Type B pancreatic cell (in vitro differentiated cells): ENCODE data around the gene ACTRT3. TPM values are rescaled to one million over a fixed set of nuclear protein-coding genes. Genes with fewer than 3 reads are reported as not detected.
A peak's percentile ranks its signal among the peaks of the same experiment; 100 is the strongest.

Source experiments
- DNase-seq: peaks from one replicate; pipeline ENCODE4 v3.0.0; 2021; ENCODE audit warnings: mixed read lengths; ENCODE audit not compliant: unreplicated experiment; ENCODE audit errors: extremely low spot score
- H3K27ac Mint-ChIP-seq: 2 replicates; pipeline ENCODE4 v1.8.0; 2021; ENCODE audit warnings: mild to moderate bottlenecking, mixed read lengths
- H3K27me3 Mint-ChIP-seq: 2 replicates; pipeline ENCODE4 v1.8.0; 2021; ENCODE audit warnings: mixed read lengths
- H3K36me3 Mint-ChIP-seq: 2 replicates; pipeline ENCODE4 v1.8.0; 2021; ENCODE audit warnings: mixed read lengths
- H3K4me1 Mint-ChIP-seq: one replicate; pipeline ENCODE4 v1.8.0; 2021; ENCODE audit warnings: mixed read lengths; ENCODE audit not compliant: unreplicated experiment
- H3K4me3 Mint-ChIP-seq: 2 replicates; pipeline ENCODE4 v1.8.0; 2021; ENCODE audit warnings: mild to moderate bottlenecking, mixed read lengths
- H3K9me3 Mint-ChIP-seq: 2 replicates; pipeline ENCODE4 v1.8.0; 2021; ENCODE audit warnings: mixed read lengths
- total RNA-seq: library from RNA; stranded (reverse); gene quantifications from 2 replicates; pipeline ENCODE4 v1.2.1, GENCODE V29; 2021; ENCODE audit warnings: low replicate concordance
- TF ChIP-seq, protein P1 (sequence below): fragments of 200-600 bp; sonication (generic); conservative IDR thresholded peaks from 2 replicates; pipeline ENCODE4 v1.5.0; 2021; ENCODE audit warnings: antibody characterized with exemption, mild to moderate bottlenecking

The ACTRT3 gene
- total RNA-seq, 1 donor from 2014 or later = 2.1 TPM

DNA sequence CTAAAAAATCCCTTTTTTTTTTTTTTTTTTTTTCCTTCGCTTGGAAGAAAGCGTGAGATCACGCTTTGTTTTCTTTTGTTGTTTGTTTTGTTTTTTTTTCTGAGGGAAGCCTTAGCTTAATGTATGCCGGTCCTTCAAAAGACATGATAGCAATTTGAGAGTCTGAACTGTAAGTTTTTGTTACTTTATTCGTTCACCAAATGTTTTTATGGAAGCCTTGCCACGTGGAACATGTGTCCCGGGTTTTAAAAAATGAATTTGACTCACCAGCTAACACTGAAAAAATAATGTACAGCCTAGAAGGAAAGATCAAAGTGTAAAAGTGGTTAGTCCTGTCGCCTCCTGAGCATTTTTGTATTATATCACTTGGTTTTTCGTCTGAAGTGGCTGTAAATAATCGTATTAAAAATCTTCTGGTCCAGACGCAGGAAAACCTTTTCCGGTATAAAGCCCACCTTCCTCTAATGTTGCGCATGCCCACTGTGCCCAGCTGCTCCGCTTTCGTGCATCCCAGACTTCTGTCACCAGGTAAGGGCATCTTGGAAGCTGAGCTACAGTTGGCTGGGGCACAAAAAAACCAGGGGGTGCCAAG is 3.0 kb upstream of the ACTRT3 start:
- Mint-ChIP-seq H3K9me3 (no peaks in the 10 kb centered on the region), H3K27ac (peak overlapping the region; percentile 99), H3K4me3 (peak overlapping the region; percentile 100), H3K27me3 (peaks cover 12% of the 10 kb centered on the region), H3K4me1 (peaks cover 29% of the 10 kb centered on the region), H3K36me3 (peaks cover 19% of the 10 kb centered on the region)
- TF ChIP-seq, protein P1, sequence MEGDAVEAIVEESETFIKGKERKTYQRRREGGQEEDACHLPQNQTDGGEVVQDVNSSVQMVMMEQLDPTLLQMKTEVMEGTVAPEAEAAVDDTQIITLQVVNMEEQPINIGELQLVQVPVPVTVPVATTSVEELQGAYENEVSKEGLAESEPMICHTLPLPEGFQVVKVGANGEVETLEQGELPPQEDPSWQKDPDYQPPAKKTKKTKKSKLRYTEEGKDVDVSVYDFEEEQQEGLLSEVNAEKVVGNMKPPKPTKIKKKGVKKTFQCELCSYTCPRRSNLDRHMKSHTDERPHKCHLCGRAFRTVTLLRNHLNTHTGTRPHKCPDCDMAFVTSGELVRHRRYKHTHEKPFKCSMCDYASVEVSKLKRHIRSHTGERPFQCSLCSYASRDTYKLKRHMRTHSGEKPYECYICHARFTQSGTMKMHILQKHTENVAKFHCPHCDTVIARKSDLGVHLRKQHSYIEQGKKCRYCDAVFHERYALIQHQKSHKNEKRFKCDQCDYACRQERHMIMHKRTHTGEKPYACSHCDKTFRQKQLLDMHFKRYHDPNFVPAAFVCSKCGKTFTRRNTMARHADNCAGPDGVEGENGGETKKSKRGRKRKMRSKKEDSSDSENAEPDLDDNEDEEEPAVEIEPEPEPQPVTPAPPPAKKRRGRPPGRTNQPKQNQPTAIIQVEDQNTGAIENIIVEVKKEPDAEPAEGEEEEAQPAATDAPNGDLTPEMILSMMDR = no peak
- no peak for DNase-seq

DNA sequence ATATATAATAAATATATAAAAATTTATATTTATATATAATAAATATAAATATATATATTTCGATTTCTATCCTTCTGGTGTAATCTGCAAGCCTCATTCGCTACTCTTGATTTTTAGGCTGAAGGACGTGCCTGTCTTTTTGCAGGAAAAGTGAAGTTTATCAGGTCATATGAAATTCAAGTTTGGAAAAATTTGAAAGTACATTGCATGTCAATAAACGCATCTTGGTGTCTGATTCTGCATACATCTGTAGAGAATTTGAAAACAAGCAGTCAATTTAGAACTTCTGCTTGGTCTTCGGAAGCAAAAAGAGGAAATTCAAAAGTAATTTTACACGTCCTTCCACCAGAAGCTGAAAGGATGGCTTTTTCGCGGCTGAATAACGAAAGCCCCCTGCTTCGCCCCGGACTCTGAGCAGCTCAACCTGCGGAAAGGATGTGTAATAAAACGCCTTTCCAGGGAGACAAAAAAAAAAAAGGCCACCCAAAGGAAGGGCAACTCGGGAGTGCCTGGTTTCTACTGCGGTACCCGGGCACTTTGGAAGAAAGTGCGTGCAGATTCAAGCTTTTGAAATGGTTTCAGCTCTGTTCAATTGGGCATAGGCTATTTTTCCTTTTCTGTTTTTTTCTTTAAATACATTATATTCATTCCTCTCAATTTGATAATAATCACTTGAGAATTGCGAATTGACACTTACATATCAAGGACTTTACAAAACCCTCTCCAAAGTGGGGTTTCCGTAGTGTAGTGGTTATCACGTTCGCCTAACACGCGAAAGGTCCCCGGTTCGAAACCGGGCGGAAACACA is 2.3 kb upstream of the ACTRT3 start:
- H3K36me3 Mint-ChIP-seq = peaks cover 13% of the 10 kb centered on the region
- DNase-seq = no peak
- peak overlapping the region; percentile 99 for H3K27ac Mint-ChIP-seq
- TF ChIP-seq, protein P1 = no peak
- H3K4me3 Mint-ChIP-seq = peak overlapping the region; percentile 100
- peaks cover 29% of the 10 kb centered on the region for H3K4me1 Mint-ChIP-seq
- H3K9me3 Mint-ChIP-seq = peaks cover under 1% of the 10 kb centered on the region
- peaks cover 12% of the 10 kb centered on the region for H3K27me3 Mint-ChIP-seq

GRCh38 chr3:169764882-169765612 is 4.3 kb downstream of the ACTRT3 start, which contains the start of gene TERC:
TERC (minus strand) TSS chr3:169765060.
- Mint-ChIP-seq H3K4me1 (peaks cover 9% of the 10 kb centered on the region), H3K36me3 (peaks cover 9% of the 10 kb centered on the region), H3K27ac (peak within 1 kb of the TSS; percentile 94), H3K9me3 (peaks cover 13% of the 10 kb centered on the region), H3K27me3 (no peaks in the 10 kb centered on the region), H3K4me3 (peak within 1 kb of the TSS; percentile 88)
- TF ChIP-seq, protein P1 = no peak
- peak; percentile 91 for DNase-seq

- H3K4me3 Mint-ChIP-seq = peak overlapping the region; percentile 88
- TF ChIP-seq, protein P1 = peak; percentile 10
- H3K27me3 Mint-ChIP-seq = no peaks in the 10 kb centered on the region
- peaks cover 13% of the 10 kb centered on the region for H3K9me3 Mint-ChIP-seq
- peak overlapping the region; percentile 91 for H3K27ac Mint-ChIP-seq
- H3K4me1 Mint-ChIP-seq = peaks cover 4% of the 10 kb centered on the region
- no peak for DNase-seq
- H3K36me3 Mint-ChIP-seq = peaks cover 9% of the 10 kb centered on the region
Measured at GRCh38 chr3:169764312-169764881, 5.0 kb downstream of the ACTRT3 start.

GRCh38 chr3:169760479-169760878 is 8.9 kb downstream of the ACTRT3 start:
- Mint-ChIP-seq H3K27me3 (peaks cover 3% of the 10 kb centered on the region), H3K36me3 (peaks cover 5% of the 10 kb centered on the region), H3K27ac (no peak overlapping the region), H3K4me1 (peaks cover 4% of the 10 kb centered on the region), H3K9me3 (peaks cover 4% of the 10 kb centered on the region), H3K4me3 (no peak overlapping the region)
- TF ChIP-seq, protein P1 = no peak
- DNase-seq = no peak
